Measurements from ENCODE around the gene GLIPR1L2. TPM values are rescaled to one million over a fixed set of nuclear protein-coding genes. Genes with fewer than 3 reads are reported as not detected.

Gene GLIPR1L2
- total and polyA plus RNA-seq, 2 experiments from 2014 or later, result 0.08 TPM; not detected in 1

GRCh38 chr12:75374971-75375370, 15.9 kb upstream of the GLIPR1L2 start (continued):
- no peak for TF ChIP-seq ZNF462 (CRISPR knock-in tag; IDR thresholded peaks at IDR 0.05)

GRCh38 chr12:75378354-75378753, 12.5 kb upstream of the GLIPR1L2 start:
- H2AFZ ChIP-seq, result no peak overlapping the region
- no peak for ATAC-seq
- no peaks in the 10 kb centered on the region for H3K27me3 Mint-ChIP-seq (ENCODE audit: insufficient read depth, low read depth, poor library complexity)

More at GRCh38 chr12:75378354-75378753, 12.5 kb upstream of the GLIPR1L2 start:
- Histone ChIP-seq H3K27ac (ENCODE audit: low read depth) (no peak overlapping the region), H3K9me2 (ENCODE audit: insufficient read depth) (peaks cover 18% of the 10 kb centered on the region; the same call in 1 of the 2 replicates), H3K4me1 (ENCODE audit: insufficient read depth) (no peaks in the 10 kb centered on the region), H3F3A (replicated peaks; ENCODE audit: low read depth) (no peaks in the 10 kb centered on the region), H3K27me3 (ENCODE audit: insufficient read depth) (no peaks in the 10 kb centered on the region), H4K20me1 (replicated peaks; ENCODE audit: insufficient read depth) (no peaks in the 10 kb centered on the region), H3K4me2 (no peak overlapping the region), H3K79me2 (replicated peaks; ENCODE audit: insufficient read depth) (no peaks in the 10 kb centered on the region), H3K4me3 (no peak overlapping the region), H3K36me3 (ENCODE audit: insufficient read depth) (no peaks in the 10 kb centered on the region)
- DNase-seq (ENCODE audit: low spot score), result no peak
- TF ChIP-seq ZNF462 (CRISPR knock-in tag; IDR thresholded peaks at IDR 0.05) (no peak), REST (IDR thresholded peaks at IDR 0.05; ENCODE audit: unreplicated experiment) (no peak), STAT1 (IDR thresholded peaks at IDR 0.05; ENCODE audit: unreplicated experiment) (no peak), EZH2phosphoT487 (IDR thresholded peaks at IDR 0.05; ENCODE audit: unreplicated experiment) (no peak), ZNF114 (CRISPR knock-in tag; IDR thresholded peaks at IDR 0.05) (no peak)
- Mint-ChIP-seq H3K27ac (no peak overlapping the region), H3K4me1 (peaks cover 5% of the 10 kb centered on the region), H3K9me3 (no peaks in the 10 kb centered on the region), H3K4me3 (no peak overlapping the region), H3K36me3 (ENCODE audit: low read depth) (peaks cover 14% of the 10 kb centered on the region)

Data from GM23338 (cell line).